ENCODE data around the gene GRIA1.

Gene GRIA1

DNA sequence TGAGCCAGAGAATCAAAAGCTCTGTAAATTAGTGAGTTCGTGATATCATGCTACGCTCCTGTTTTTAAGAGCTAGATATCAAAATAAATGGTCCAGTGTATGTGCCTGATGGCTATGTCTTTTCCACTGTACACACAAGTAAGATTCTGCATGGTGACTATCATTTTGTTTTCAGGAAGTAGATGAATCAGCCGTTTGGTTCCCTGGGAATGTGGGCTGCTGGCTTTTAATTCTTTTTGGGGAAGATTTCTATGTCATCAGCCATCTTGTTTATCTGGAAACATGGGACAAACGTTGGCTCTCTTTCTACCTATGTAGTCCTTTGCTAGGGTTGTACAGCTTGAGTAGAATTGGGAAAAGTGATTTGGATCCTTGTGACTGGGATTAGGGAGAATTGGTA lies 126.7 kb downstream of the GRIA1 start:
- DNase-seq = no peak

DNA sequence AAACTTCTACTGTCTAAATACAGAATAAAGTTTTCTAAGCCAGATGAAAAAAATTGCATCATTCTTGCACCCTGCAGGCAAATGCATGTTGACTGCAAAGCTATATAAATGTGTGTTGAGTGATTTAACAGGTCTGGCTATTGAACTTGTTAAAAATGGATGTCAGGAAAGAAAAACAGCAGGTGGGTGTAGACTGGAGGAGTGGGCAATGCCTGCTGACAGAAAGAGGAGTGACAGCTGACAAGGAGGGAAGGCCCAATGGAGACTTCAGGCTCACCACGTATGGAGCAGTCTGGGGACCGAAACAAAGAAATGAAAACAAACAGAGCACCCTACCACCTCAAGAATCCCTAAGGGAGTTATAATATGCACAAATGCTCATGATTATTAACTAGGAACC lies 127.8 kb downstream of the GRIA1 start:
- no peak for DNase-seq

DNA sequence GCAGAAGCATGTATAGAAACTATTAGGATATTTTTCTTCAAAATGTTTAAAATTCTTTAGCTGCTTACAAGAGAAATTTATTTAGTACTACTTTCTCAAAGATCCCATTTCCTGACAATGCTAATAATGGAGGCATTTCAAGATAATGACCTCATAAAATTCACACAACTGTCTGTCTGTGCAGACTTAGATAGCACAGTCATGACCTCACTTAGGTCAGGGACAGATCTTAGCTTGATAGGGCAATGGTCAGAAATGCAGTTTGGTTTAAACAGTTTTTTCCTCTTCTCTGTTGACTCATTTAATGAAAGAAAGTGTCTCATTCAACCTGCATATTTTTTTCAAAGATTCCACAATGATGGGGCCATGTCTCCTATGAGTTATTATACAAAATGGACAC lies 128.4 kb downstream of the GRIA1 start:
- DNase-seq = no peak

DNA sequence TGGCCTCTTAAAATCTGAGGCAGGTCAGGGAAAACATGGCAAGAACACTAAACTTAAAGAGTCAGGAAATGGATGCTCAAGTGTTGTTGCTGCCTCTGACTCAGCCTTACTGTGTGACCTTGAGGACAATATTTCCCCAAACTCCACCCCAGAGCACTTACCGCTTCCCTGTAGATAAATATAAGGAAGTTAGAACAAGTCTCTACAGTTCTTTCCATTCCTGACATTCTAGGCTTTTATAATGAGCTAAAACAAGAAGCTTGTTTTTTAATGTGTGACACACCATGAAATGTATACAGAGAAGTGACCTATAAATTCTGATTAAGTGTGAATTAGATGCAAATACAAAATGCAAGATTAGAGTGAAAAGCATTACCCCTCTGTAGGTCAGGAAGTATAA lies 129.3 kb downstream of the GRIA1 start:
- DNase-seq = no peak

DNA sequence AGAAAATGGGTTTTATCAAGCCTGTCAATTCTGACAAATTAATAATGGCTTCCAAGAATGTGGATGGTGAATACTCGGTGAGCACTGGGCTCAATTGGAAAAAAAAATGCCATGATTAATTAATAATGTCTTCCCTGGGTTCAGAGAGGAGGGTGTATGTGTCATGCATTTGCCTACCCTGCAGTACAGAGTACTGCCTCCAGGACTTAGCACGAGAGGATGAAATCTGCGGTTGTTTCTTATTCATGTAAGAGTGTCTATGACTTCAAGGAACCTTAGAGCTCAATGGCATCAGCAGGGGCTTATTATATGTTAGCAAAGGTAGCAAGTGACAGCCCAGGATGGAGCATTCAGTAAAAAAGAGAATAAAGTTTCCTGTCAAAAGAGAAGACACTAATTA lies 132.7 kb downstream of the GRIA1 start:
- no peak for DNase-seq

DNA sequence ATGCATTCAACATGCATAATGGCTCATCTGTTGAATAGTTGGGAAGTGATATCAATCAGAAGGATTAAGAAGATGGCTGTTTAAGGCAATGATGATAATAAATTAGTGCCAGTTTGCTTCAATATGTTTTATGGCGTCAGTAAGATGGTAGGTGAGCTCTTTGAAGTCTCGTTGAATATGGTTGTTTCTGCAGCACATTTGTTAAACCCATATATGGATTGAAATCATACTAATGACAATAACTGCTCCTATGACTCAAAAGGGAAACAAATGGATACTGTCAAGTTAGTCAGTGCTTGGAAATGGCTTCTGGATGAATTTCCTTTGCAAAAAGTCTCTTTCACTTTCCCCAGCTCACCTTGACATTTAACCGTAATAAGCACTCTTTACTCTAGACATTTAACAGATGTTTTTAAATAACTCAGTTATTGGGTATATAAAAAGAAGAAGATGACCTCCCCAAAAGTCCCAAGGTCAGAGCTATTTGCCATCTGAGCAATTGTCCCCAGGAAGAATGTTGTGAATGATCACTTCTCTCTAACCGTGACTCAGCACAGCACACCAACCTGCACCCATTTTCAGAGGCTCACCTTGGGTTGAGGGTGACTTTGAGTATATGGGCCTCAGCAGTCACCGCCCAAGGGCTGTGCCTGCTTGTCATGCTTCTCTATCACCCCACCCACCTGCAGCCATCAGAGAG lies 133.4 kb downstream of the GRIA1 start:
- no peak for DNase-seq

DNA sequence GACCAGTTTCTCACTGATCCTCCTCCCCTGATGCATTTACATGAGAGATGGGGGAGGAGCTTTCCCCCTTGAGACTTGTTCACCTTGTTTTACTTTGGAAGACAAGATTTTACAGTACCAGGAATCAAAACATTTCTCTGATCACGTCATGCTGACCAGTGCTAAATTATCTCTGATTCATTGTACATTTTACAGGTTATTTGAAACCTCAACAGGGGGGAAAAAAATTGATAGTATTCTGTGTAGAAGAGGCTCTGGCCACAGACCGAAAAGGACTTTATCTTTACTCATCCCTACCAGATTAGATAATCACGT lies 133.9 kb downstream of the GRIA1 start:
- DNase-seq = no peak

DNA sequence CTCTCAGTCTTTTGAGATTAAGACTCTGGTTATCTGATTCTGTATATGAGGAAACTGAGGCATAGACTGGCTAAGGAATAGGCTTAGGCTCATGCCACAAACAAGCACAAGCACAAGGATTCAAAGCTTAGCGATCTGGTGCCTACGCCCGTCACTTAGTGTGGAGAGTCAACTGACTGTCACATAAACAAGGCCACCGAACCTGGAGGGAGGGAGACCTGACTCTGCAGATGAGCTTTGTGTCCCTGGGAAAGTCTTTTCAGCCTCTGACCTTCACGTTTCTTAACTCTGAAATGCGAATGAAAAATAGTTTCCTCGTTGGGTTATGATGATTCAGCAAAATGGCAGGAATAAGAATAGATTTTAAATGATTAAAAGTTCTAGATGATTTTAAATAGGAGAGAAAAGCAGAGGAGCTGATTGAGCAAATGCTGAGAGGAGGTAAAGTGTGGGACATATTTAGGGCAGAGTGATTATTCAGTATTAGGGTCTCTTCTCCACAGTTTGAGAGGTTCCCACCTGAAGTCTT lies 135.4 kb downstream of the GRIA1 start:
- no peak for DNase-seq

DNA sequence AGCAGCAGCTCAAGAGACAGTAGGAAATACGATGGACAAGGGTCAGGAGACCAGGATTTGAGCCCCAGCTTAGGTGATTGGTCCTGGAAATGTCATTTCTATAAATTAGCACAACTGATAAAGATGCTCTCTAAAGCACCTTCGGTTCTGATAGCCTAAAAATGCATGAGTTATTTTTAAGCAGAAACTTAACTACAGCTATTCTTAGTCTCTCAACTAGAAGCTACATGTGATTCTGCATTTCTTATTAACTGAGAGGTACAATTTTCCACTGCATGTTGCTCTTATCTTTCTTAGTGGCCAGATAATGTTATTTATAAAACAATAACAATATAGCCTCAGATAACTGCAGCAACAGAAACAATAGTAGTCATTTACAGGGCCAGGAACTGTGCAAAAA lies 136.4 kb downstream of the GRIA1 start:
- no peak for DNase-seq

DNA sequence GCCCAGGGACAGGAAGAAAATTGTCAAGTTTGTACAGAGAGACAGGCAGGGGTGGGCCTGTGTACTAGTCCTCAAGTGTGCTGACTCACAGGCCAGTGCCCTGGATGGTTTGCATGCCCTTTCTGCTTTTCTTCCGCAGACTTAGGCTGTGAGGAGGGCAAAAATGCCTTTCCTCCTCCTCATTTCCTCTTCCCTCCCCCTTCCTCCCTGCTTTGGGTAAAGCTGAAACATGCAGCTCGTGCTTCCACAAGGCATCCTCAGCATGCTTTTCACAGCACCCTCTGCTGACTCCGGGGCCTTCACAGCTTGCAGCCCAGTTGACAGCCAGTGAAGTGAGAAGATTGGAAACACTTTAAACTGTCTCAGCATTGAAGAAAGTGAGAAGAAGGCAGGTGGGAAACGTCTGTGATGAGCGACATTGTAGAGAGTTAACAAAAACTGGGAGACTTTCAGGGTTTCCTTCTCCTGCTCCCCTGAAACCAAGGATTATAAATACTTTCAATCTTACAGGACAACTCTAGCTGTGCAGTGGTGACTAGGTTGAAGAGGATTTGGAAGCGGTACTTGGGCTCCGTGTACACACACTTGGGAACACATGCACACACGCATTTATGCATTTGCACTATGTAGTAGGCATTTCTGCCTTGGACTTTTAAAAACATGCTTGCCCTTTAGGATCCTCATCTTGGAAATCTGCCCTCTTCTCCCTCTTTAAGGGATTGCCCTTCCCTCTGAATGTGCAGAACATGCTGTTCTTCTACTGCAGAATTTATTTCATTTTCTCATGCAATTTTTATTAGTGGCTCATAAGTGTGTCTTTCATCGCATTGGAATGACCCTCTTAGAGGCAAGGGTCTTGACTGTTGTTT lies 138.8 kb downstream of the GRIA1 start:
- no peak for DNase-seq

DNA sequence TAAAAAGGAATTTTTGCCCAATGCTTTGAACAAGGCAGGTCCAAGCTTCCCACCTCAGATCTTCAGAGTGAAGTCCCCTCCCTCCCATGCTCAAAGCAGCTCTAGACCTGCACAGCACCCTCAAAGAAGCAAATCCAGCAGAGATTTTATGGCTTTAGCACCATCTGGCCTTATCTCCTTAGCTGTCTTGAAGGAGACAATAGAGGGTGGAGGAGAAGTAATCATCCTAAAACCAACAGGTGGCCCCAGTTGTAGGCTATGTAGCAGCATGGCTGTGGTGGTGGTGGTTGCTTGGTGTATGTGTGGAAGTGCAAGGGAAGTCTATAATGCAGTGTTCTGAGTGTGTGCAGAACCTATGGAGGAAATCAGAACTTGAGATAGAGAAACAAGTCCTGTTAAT lies 140.1 kb downstream of the GRIA1 start:
- no peak for DNase-seq

DNA sequence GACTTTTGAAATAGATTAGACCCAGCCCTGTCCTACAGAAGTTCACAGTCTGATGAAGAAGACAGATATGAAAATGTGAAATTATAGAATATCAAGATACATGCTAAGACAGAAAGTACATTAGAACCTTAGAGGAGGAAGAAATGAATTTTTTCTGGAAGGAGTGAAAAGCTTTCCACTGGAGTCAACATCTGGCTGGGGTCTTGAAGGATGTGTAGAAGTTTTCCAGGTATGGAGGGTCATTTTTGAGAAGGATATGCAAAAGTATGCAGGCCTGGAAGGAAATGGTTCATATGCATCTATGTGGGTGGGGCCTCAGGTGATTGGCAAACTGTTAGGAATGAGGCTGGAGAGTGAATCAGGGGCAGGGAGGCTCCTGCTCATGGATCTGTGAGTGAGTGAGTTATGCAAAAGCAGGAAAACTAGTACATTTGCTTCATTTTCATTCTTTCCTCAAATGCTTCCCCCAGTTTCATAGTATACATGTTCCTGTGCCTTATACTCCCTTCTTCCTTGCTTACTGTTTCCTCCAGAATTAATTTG lies 142.3 kb downstream of the GRIA1 start:
- DNase-seq = no peak

DNA sequence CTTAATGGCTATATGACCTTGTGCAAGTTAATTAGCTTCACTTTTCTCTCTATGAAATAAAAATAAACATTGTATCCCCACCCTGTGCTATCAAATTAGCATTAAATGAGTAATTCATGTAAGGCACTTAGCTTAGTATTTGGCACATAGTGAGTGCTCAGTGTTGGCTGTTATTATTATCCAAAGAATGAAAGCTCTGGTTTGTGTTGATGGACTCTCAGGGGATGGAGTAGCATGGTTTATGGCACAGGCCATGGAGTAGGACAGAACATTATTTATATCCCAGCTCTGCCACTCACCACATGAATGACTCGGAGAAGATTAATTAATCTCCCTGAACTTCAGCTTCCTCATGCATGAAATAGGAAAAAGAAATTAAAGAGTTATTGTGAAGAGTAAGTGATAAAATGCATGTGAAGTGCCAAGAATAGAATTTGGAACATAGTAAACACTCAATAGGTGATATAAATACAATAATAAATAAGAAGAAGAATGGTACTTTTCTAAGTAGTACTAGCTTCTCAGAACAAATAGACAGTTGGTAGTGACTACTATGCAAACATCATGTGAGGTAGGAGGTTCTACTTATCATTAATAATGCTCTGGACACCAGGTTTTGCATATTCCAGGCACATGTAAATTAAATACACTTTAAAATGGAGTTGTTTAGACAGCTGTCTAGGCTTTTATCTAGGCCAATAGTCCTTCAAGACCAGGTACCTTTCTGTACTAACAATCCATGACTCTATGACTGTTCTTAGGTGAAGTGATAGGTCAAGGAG lies 146.4 kb downstream of the GRIA1 start:
- DNase-seq = no peak

DNA sequence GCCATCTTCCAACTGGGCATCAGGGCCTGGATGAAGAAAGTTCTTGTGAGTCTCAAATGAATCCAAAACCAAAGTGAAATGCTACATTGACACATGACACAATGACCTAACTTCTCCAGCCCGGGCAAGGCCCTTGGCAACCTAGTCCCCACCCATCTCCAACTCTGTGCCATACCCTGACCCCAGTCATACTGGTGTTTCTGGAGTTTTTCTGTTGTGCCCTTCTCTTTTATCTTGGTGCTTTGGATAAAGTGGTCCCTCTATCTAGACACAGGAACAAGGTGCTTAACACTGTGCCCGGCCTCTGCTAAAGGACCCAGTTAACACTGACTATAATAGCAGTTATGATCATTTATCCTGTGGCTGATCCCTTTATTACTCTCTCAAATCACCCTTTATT lies 149.8 kb downstream of the GRIA1 start:
- DNase-seq = no peak

DNA sequence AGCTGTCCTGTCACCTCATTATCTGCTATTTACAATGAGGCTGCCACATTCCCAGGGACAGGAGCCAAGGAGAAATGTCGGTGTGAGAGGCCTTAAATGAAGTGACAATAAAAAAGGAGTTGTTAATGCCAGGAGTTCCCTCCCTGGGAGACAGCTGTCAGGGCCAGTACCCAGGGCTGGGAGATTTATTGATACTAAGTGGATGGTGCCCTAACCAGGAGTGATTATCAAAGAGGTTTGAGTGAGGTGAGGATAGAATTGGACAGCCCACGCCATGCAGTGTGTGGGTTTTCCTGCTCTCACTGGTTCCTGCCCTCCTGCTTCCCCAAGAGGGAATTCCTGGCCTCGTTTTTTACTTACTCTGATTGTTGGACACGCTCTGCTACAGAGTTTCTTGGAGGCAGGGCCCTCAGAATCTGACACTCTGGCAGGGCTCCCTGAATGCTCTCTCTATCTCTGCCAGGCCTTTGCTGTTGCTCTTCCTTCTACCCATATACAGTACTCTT lies 150.8 kb downstream of the GRIA1 start:
- DNase-seq = peak in 1 of 2 experiments; percentile 44

DNA sequence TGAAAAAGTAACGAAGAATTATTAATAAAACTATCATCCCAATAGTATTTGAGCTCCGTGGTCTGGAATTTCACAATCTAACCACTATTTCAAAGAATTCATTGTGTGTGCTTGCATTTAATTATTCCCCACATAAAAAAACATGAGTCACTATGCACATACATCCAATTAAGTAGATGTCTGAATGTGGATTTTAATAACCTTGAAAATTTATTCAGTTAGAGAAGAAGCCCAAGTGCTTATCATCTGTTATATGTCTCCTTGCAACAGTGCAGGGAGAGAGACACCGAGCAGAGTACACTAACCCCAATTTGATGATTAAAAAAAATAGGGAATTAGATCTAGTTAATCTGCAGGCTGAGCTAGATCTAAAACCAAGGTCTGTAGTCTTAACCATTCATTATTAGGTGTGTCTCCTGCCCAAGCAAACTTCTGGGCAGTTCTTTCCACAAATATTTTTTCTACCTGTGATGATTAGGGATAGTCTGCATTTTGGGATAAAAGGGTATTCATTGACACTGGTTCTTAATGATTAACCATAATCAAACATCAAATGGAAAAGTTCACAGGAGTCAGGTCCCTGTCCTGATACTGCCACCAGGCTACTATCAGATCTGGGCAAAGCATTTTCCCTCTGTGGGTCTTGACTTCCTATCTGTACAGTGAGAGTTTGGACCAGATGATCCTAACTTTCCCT lies 164.2 kb downstream of the GRIA1 start:
- no peak for DNase-seq

DNA sequence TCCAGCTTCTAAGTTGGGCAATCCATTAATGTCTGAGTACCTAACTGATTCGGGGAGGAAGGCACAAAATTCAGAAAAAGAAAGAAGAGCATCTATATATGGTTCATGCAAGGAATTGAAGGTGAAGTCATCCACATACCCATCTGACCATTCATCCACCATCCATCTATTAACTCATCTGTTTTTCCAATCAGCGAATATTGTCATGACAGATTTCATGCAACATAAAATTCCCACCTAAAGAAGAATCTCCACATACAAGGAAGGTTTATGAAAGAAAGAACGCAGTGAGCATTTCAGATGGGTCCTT lies 164.7 kb downstream of the GRIA1 start:
- DNase-seq = no peak

DNA sequence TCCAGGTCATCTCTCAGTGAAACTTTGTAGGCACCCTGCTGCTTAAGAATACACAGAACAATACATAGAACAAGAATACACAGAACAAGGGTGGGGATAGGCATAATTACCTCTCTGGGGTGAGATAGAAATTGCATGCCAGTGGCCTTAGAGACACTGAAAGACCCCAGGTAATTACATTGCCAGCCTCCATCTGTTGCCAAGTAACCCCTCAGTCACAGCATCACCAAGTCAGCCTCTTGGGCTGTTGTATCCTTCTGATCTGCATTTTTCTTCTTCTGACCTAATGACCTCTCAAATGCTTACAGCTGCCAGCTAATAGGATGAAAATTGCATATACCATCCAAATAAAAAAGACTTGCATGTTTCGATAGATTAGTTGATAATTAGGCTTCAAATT lies 167.7 kb downstream of the GRIA1 start:
- no peak for DNase-seq

DNA sequence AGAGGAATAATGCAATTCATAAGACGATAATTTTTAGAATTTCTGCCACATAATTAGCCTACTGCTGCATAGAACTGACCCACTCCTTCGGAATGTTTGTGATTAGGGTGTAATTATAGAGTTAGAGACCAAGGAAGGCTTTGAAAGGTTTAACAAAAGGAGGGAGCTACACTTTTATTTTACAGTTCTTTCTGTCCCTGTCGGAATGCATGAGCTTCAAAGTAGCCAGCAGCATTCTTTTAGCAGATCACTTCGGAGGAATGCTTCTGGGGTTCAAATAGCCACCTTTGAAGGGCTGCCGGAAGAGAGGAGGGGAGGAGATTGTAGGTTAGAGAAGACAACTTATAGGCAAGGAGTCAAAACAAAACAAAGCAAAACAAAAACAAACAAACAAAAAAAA lies 168.1 kb downstream of the GRIA1 start:
- no peak for DNase-seq

DNA sequence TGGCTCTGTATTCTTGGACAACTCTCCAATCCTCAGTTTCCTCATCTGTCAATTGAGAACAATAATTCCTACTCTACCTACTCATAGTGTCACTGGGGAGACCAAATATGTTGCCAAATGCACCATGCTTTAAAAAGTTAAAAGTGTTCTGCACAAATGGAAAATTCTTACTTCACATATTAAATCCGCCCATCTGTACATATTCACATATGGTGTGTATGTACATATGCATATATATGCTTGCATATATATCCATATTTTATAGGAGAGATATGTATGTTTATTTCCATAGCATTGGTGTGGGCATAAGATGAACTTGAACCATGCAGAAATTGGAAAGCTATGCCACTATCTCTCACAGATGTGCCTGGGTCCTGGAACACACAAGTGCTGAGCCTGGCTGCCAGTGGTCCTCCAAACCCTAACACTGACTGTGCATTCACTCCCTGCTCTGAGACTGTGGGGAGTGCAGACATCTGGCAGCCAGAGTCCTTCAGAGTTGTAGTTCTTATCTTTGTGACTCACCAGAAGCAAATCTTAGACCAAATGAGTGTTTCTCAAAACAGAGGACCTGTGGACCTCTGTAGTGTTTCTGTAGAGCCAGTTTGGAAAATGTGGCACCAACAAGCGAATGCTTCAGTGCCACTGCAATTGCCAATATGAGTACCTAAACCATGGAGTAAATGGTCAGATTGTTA lies 168.7 kb downstream of the GRIA1 start:
- no peak for DNase-seq

DNA sequence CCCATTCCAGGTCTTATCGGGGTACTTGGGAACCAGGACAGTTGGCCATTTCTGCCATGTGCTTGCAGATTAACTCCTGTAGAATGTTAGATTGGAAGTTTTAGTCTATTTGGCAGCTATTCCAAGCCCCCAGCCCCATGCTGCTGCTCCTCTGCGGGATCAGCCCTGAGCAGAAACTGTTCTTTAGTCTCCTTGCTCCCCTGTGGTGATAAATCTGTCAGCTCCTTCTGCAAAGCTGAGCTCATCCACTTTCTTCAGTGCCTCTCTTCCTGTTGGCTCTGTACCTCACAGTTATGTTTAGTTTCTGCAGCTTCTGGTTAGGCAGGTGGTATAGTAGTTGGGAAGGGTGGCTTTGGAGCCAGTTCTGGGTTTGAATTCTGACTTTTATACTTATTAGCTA lies 170.4 kb downstream of the GRIA1 start:
- DNase-seq = peak; percentile 19 to 79

DNA sequence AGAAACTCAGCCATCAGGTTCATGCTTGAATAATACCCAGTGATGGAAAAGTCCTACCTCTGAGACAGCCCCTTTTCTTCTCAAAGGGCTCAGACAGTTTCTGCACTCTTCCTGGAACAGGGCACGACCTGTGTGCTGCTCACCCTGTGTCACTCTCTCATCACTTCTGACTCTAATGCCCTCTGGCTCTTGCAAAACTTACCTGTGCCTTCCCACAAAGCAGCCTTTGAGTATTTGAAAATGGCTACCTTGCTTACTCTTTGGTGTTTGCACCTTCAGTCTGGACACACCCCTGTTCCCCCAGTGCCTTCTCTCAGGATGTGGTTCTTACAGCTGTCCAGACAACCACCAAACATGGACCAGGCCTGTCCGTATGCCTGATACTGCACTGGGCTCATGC lies 171.4 kb downstream of the GRIA1 start:
- DNase-seq = no peak

All from NCI-H446 (cell line).